Measurements from ENCODE around the gene RGS3.

The RGS3 gene

GRCh38 chr9:113492343-113493202 lies 29.0 kb downstream of the RGS3 start:
- no peak overlapping the region for H3K4me3 ChIP-seq (replicated peaks; ENCODE audit: low read depth, low read length)
- H3K27me3 ChIP-seq (replicated peaks; ENCODE audit: control insufficient read depth, insufficient read depth, low read length) = no peaks in the 10 kb centered on the region; the same call in 1 of the 2 replicates
- no peak for TF ChIP-seq CTCF (IDR thresholded peaks at IDR 0.05; ENCODE audit: insufficient read depth, low read length, poor library complexity, severe bottlenecking)
- H3K36me3 ChIP-seq (ENCODE audit: control insufficient read depth, insufficient read depth, low read length) = no peaks in the 10 kb centered on the region
- DNase-seq (ENCODE audit: extremely low read depth, insufficient read length) = no peak

- no peak for DNase-seq (ENCODE audit: extremely low read depth, insufficient read length)
- no peak for TF ChIP-seq CTCF (IDR thresholded peaks at IDR 0.05; ENCODE audit: insufficient read depth, low read length, poor library complexity, severe bottlenecking)
- Histone ChIP-seq H3K27me3 (replicated peaks; ENCODE audit: control insufficient read depth, insufficient read depth, low read length) (no peaks in the 10 kb centered on the region; the same call in 1 of the 2 replicates), H3K4me3 (replicated peaks; ENCODE audit: low read depth, low read length) (no peak overlapping the region), H3K36me3 (ENCODE audit: control insufficient read depth, insufficient read depth, low read length) (no peaks in the 10 kb centered on the region)
These were observed 29.6 kb downstream of the RGS3 start for GRCh38 chr9:113493203-113493520.

GRCh38 chr9:113495526-113495925 lies 32.0 kb downstream of the RGS3 start:
- Histone ChIP-seq H3K27me3 (replicated peaks; ENCODE audit: control insufficient read depth, insufficient read depth, low read length) (no peaks in the 10 kb centered on the region; the same call in 1 of the 2 replicates), H3K4me3 (replicated peaks; ENCODE audit: low read depth, low read length) (no peak overlapping the region), H3K36me3 (ENCODE audit: control insufficient read depth, insufficient read depth, low read length) (no peaks in the 10 kb centered on the region)
- TF ChIP-seq CTCF (IDR thresholded peaks at IDR 0.05; ENCODE audit: insufficient read depth, low read length, poor library complexity, severe bottlenecking) = no peak
- no peak for DNase-seq (ENCODE audit: extremely low read depth, insufficient read length)

GRCh38 chr9:113497051-113497450 lies 33.5 kb downstream of the RGS3 start:
- TF ChIP-seq CTCF (IDR thresholded peaks at IDR 0.05; ENCODE audit: insufficient read depth, low read length, poor library complexity, severe bottlenecking) = no peak
- Histone ChIP-seq H3K4me3 (replicated peaks; ENCODE audit: low read depth, low read length) (no peak overlapping the region), H3K36me3 (ENCODE audit: control insufficient read depth, insufficient read depth, low read length) (no peaks in the 10 kb centered on the region), H3K27me3 (replicated peaks; ENCODE audit: control insufficient read depth, insufficient read depth, low read length) (no peaks in the 10 kb centered on the region; the same call in 1 of the 2 replicates)
- no peak for DNase-seq (ENCODE audit: extremely low read depth, insufficient read length)

- no peak for TF ChIP-seq CTCF (IDR thresholded peaks at IDR 0.05; ENCODE audit: insufficient read depth, low read length, poor library complexity, severe bottlenecking)
These were observed 35.8 kb downstream of the RGS3 start for GRCh38 chr9:113499153-113499875.

More at GRCh38 chr9:113499153-113499875, 35.8 kb downstream of the RGS3 start:
- Histone ChIP-seq H3K36me3 (ENCODE audit: control insufficient read depth, insufficient read depth, low read length) (no peaks in the 10 kb centered on the region), H3K4me3 (replicated peaks; ENCODE audit: low read depth, low read length) (no peak overlapping the region), H3K27me3 (replicated peaks; ENCODE audit: control insufficient read depth, insufficient read depth, low read length) (no peaks in the 10 kb centered on the region)
- DNase-seq (ENCODE audit: extremely low read depth, insufficient read length) = no peak

All from GM06990 (cell line).